SK-N-SH (cell line): ENCODE results near the gene GSTM4. TPM values are rescaled to one million over a fixed set of nuclear protein-coding genes. Genes with fewer than 3 reads are reported as not detected.
A peak's percentile ranks its signal among the peaks of the same experiment; 100 is the strongest.

ENCODE experiments used
- CTCF ChIA-PET: fragments of 300-600, 350-600 bp; formaldehyde crosslinking; extraction: SDS; loops from one replicate; lab custom pipeline; 2021; lab: Yijun Ruan, JAX
- POLR2A ChIA-PET: fragments of 350-600 bp; sonication (Branson Sonifier 250); formaldehyde crosslinking; extraction: SDS; loops from one replicate; lab custom pipeline; 2020; ENCODE audit warnings: antibody characterized with exemption, inconsistent platforms; lab: Yijun Ruan, JAX
- DNase-seq: peaks from one replicate; pipeline ENCODE4 v3.0.0; 2012
- H2AFZ ChIP-seq: fragments of 200-600 bp; sonication (generic); 2 replicates; pipeline ENCODE4 v1.8.1; 2016; ENCODE audit warnings: antibody characterized with exemption, mild to moderate bottlenecking, low read depth
- H3F3A ChIP-seq: fragments of 200-600 bp; sonication (generic); replicated peaks from 2 replicates; pipeline ENCODE3; 2016; ENCODE audit warnings: antibody characterized with exemption, mild to moderate bottlenecking; ENCODE audit not compliant: insufficient read depth
- H3K27ac ChIP-seq, 2 experiments: fragments of 200-500 bp in 1 of 2; fragments of 200-600 bp in 1 of 2; sonication (Bioruptor generic) in 1 of 2; sonication (generic), shearing (Covaris generic) in 1 of 2; 2 replicates each; pipeline versions ENCODE4 v1.5.1 to v1.6.1; 2014 to 2016; ENCODE audit warnings: low read depth in 2 of 2, inconsistent platforms in 1 of 2, low read length in 1 of 2, mild to moderate bottlenecking in 1 of 2, mixed read lengths in 1 of 2
- H3K27me3 ChIP-seq: fragments of 200-600 bp; sonication (generic), shearing (Covaris generic); 2 replicates; pipeline ENCODE4 v1.6.1; 2016; ENCODE audit warnings: mixed run types; ENCODE audit not compliant: insufficient read depth
- H3K36me3 ChIP-seq, 2 experiments: fragments of 200-500 bp in 1 of 2; fragments of 200-600 bp in 1 of 2; sonication (Bioruptor generic) in 1 of 2; sonication (generic) in 1 of 2; replicated peaks in 1 of 2; 2 replicates each; pipeline versions ENCODE3 to v1.5.1; 2014 to 2016; ENCODE audit warnings: low read length in 1 of 2, mild to moderate bottlenecking in 1 of 2; ENCODE audit not compliant: insufficient read depth in 2 of 2, control insufficient read depth in 1 of 2
- H3K4me1 ChIP-seq, 2 experiments: fragments of 200-500 bp in 1 of 2; fragments of 200-600 bp in 1 of 2; sonication (Bioruptor generic) in 1 of 2; sonication (generic), shearing (Covaris generic) in 1 of 2; 2 replicates each; pipeline versions ENCODE4 v1.5.1 to v1.6.1; 2014 to 2016; ENCODE audit warnings: low read depth in 1 of 2, low read length in 1 of 2, mixed run types in 1 of 2; ENCODE audit not compliant: insufficient read depth in 2 of 2, control insufficient read depth in 1 of 2
- H3K4me2 ChIP-seq: fragments of 200-600 bp; sonication (generic), shearing (Covaris generic); 2 replicates; pipeline ENCODE4 v1.6.1; 2017; ENCODE audit warnings: mixed run types
- H3K4me3 ChIP-seq, 2 experiments: fragments of 200-500 bp in 1 of 2; fragments of 200-600 bp in 1 of 2; sonication (Bioruptor generic) in 1 of 2; sonication (generic), shearing (Covaris generic) in 1 of 2; 2 replicates each; pipeline versions ENCODE4 v1.5.1 to v1.8.1; 2014 to 2016; ENCODE audit warnings: low read depth in 2 of 2, inconsistent platforms in 1 of 2, low read length in 1 of 2, mild to moderate bottlenecking in 1 of 2, mixed read lengths in 1 of 2, moderate library complexity in 1 of 2
- H3K79me2 ChIP-seq: fragments of 200-600 bp; sonication (generic); 2 replicates; pipeline ENCODE4 v1.8.1; 2017; ENCODE audit warnings: mild to moderate bottlenecking; ENCODE audit not compliant: insufficient read depth
- H3K9ac ChIP-seq: fragments of 200-600 bp; sonication (generic); 2 replicates; pipeline ENCODE4 v1.6.1; 2017; ENCODE audit warnings: mixed run types
- H3K9me2 ChIP-seq: fragments of 200-600 bp; sonication (generic); 2 replicates; pipeline ENCODE4 v1.6.1; 2017; ENCODE audit warnings: mixed run types
- H3K9me3 ChIP-seq: fragments of 200-600 bp; sonication (generic); 2 replicates; pipeline ENCODE4 v1.6.1; 2017; ENCODE audit warnings: mixed run types, mild to moderate bottlenecking, moderate library complexity
- H4K20me1 ChIP-seq: fragments of 200-600 bp; sonication (generic); 2 replicates; pipeline ENCODE4 v1.6.1; 2017; ENCODE audit warnings: mild to moderate bottlenecking, mixed run types; ENCODE audit not compliant: insufficient read depth
- CTCF ChIP-seq: fragments of 200-600 bp; sonication (generic); IDR thresholded peaks from 2 replicates; pipeline ENCODE4 v1.6.1; 2017; ENCODE audit warnings: antibody characterized with exemption, mild to moderate bottlenecking, moderate library complexity
- EZH2phosphoT487 ChIP-seq: fragments of 200-600 bp; sonication (generic); IDR thresholded peaks from 2 replicates; pipeline ENCODE4 v1.6.1; 2017; ENCODE audit warnings: low read depth, mixed run types, mild to moderate bottlenecking, antibody characterized with exemption, moderate library complexity, borderline replicate concordance
- FOXJ3 ChIP-seq: sonication (generic); formaldehyde crosslinking; IDR thresholded peaks from 2 replicates; pipeline ENCODE4 v1.5.1; 2020; ENCODE audit warnings: mild to moderate bottlenecking, missing genetic modification reagents
- MAX ChIP-seq: IDR thresholded peaks from 2 replicates; pipeline ENCODE4 v1.4.0; 2012; ENCODE audit warnings: low read depth
- MXI1 ChIP-seq: IDR thresholded peaks from 2 replicates; pipeline ENCODE4 v1.6.1; 2012; ENCODE audit warnings: mild to moderate bottlenecking, low read depth, low read length, improper control_type of control experiment
- NFIC ChIP-seq: IDR thresholded peaks from 2 replicates; pipeline ENCODE4 v1.4.0; 2012; ENCODE audit warnings: borderline replicate concordance
- POLR2AphosphoS5 ChIP-seq: IDR thresholded peaks from 2 replicates; pipeline ENCODE4 v1.6.1; 2012; ENCODE audit warnings: low read depth, low read length
- RAD21 ChIP-seq: IDR thresholded peaks from 2 replicates; pipeline ENCODE4 v1.6.1; 2012; ENCODE audit warnings: mild to moderate bottlenecking, low read length
- RCOR1 ChIP-seq: fragments of 150-350 bp; IDR thresholded peaks from 2 replicates; pipeline ENCODE4 v1.6.1; 2017; ENCODE audit warnings: antibody characterized with exemption, low read length
- RFX5 ChIP-seq: IDR thresholded peaks from 2 replicates; pipeline ENCODE4 v1.6.1; 2012; ENCODE audit warnings: mild to moderate bottlenecking, improper control_type of control experiment, low read length
- SMC3 ChIP-seq: IDR thresholded peaks from 2 replicates; pipeline ENCODE4 v1.6.1; 2012; ENCODE audit warnings: low read depth, low read length, improper control_type of control experiment
- WGBS: methylation state at CpG from one replicate; pipeline ENCODE4 v1.1.6; 2017; ENCODE audit warnings: low lambda C conversion rate; 5-methylcytosine and 5-hydroxymethylcytosine counted together
- polyA plus RNA-seq, 3 experiments: library from polyadenylated mRNA; depleted of rRNA; stranded (reverse); fragments of >200 nt; gene quantifications; 2 replicates each; pipeline ENCODE4 v1.2.3, GENCODE V29; 2012

Gene GSTM4
- polyA plus RNA-seq, 1 of the 3 experiments (the other 2 are of a cell fraction) = 34.2 TPM

- Histone ChIP-seq H3K4me3 (no peak overlapping the region), H3K27ac (no peak overlapping the region; a peak in 1 of 4 replicates)
Measured at GRCh38 chr1:109644670-109645069, 11.2 kb upstream of the GSTM4 start.

GRCh38 chr1:109649491-109649914, 6.4 kb upstream of the GSTM4 start:
- no peaks in the 10 kb centered on the region for H3K9me3 ChIP-seq
- peak; percentile 56 for DNase-seq
- H3K27ac ChIP-seq = peak overlapping the region in 1 of 2 experiments; percentile 90; a peak in 2 of 4 replicates
- H3F3A ChIP-seq = no peaks in the 10 kb centered on the region
- H2AFZ ChIP-seq = no peak overlapping the region
- peak overlapping the region; percentile 35 for H3K4me2 ChIP-seq
- H3K9me2 ChIP-seq = no peaks in the 10 kb centered on the region
- no peaks in the 10 kb centered on the region for H3K27me3 ChIP-seq
- WGBS = 24% methylated on average over 4 of the region's 4 CpGs
- H3K9ac ChIP-seq = no peak overlapping the region
- TF ChIP-seq POLR2AphosphoS5 = no peak
- no peak for TF ChIP-seq RCOR1
- peak; percentile 57 for TF ChIP-seq CTCF
- TF ChIP-seq SMC3 = peak; percentile 50; the same call in 1 of the 2 replicates
- no peak for TF ChIP-seq MAX
- no peak for TF ChIP-seq EZH2phosphoT487
- TF ChIP-seq RAD21 = peak; percentile 81
- no peak for TF ChIP-seq FOXJ3 (CRISPR knock-in tag)
- 0 out of 2 replicates have a peak, but pooled peaks have one; percentile 9 for TF ChIP-seq RFX5
- H3K79me2 ChIP-seq = no peaks in the 10 kb centered on the region
- peaks cover 7 to 30% of the 10 kb centered on the region in 2 experiments for H3K4me1 ChIP-seq
- POLR2A ChIA-PET = interaction anchor here (0.9 to 4.0 kb wide), 5 partner anchors 10 to 117 kb away, joined by 3 to 21 read pairs (median 5); partner anchors contain the start of gene GNAI3
- H3K4me3 ChIP-seq = peak overlapping the region; percentile 34 to 52; a peak in 3 of 4 replicates
- H3K36me3 ChIP-seq = no peaks in the 10 kb centered on the region
- no peaks in the 10 kb centered on the region for H4K20me1 ChIP-seq
- CTCF ChIA-PET = interaction anchor here (0.6 to 11.4 kb wide), 62 partner anchors 9 to 468 kb away, joined by 3 to 297 read pairs (median 4); partner anchors contain the start of genes AHCYL1, AMPD2, CYB561D1 and EPS8L3

More at GRCh38 chr1:109644670-109645069, 11.2 kb upstream of the GSTM4 start:
- Histone ChIP-seq H3K9ac (no peak overlapping the region), H3K4me1 (peaks cover 7 to 33% of the 10 kb centered on the region in 2 experiments; a peak in 3 of 4 replicates), H3K9me2 (no peaks in the 10 kb centered on the region), H3K79me2 (no peaks in the 10 kb centered on the region), H3K27me3 (no peaks in the 10 kb centered on the region), H3K9me3 (no peaks in the 10 kb centered on the region), H2AFZ (no peak overlapping the region), H4K20me1 (no peaks in the 10 kb centered on the region), H3F3A (peaks cover 4% of the 10 kb centered on the region), H3K36me3 (no peaks in the 10 kb centered on the region), H3K4me2 (no peak overlapping the region)
- ChIA-PET POLR2A (interaction anchor here (1.2 kb wide), 1 partner anchor 9 kb away, joined by 3 read pairs; no protein-coding TSS in a partner anchor), CTCF (interaction anchor here (1.1 to 11.4 kb wide), 5 partner anchors 17 to 132 kb away, joined by 3 to 297 read pairs (median 5); partner anchors contain the start of gene GPR61)
- DNase-seq = no peak
- TF ChIP-seq MXI1 (no peak), NFIC (0 out of 2 replicates have a peak, but pooled peaks have one; percentile 9)
- WGBS = 84% methylated on average over 5 of the region's 10 CpGs
